ENCODE measurements around the gene ATP10A. TPM values are rescaled to one million over a fixed set of nuclear protein-coding genes. Genes with fewer than 3 reads are reported as not detected.

Gene ATP10A
- polyA plus RNA-seq, 1 of the 3 experiments (the other 2 are of a cell fraction): not detected

- H3K9ac ChIP-seq: no peak overlapping the region
- CTCF ChIA-PET: no interaction called here
- no peak for DNase-seq
- no peaks in the 10 kb centered on the region for H3K9me3 ChIP-seq
- H3K4me1 ChIP-seq (ENCODE audit: control insufficient read depth in 1 of 2, insufficient read depth in 2 of 2, low read depth in 1 of 2, low read length in 1 of 2): peaks cover 0 to 4% of the 10 kb centered on the region in 2 experiments; a peak in 1 of 4 replicates
- no peaks in the 10 kb centered on the region for H3F3A ChIP-seq (replicated peaks; ENCODE audit: insufficient read depth)
- H3K4me3 ChIP-seq (ENCODE audit: low read depth in 2 of 2, low read length in 1 of 2): no peak overlapping the region
- TF ChIP-seq REST (IDR thresholded peaks at IDR 0.05; ENCODE audit: low read depth, low read length): no peak
- TF ChIP-seq CHD2 (IDR thresholded peaks at IDR 0.05; ENCODE audit: low read length, partially characterized antibody): no peak
- no peak for TF ChIP-seq MXI1 (IDR thresholded peaks at IDR 0.05; ENCODE audit: low read depth, low read length)
- TF ChIP-seq FOSL2 (IDR thresholded peaks at IDR 0.05; ENCODE audit: borderline replicate concordance, low read depth): no peak
- no peak for TF ChIP-seq GATA2 (CRISPR knock-in tag; IDR thresholded peaks at IDR 0.05)
- no peak for TF ChIP-seq GABPA (IDR thresholded peaks at IDR 0.05; ENCODE audit: low read depth)
- TF ChIP-seq MEF2A (IDR thresholded peaks at IDR 0.05; ENCODE audit: borderline replicate concordance, low read depth): no peak
- TF ChIP-seq EP300 (IDR thresholded peaks at IDR 0.05; ENCODE audit: borderline replicate concordance in 1 of 2, low read depth in 1 of 2, low read length in 1 of 2): no peak
- H3K4me2 ChIP-seq: no peak overlapping the region
- 49% methylated on average over 6 of the region's 7 CpGs for WGBS (ENCODE audit: low lambda C conversion rate)
- H3K36me3 ChIP-seq (replicated peaks in 1 of 2; ENCODE audit: control insufficient read depth in 1 of 2, insufficient read depth in 2 of 2, low read length in 1 of 2): no peaks in the 10 kb centered on the region
- H4K20me1 ChIP-seq (ENCODE audit: insufficient read depth): no peaks in the 10 kb centered on the region
- no peak overlapping the region for H2AFZ ChIP-seq (ENCODE audit: low read depth)
- H3K79me2 ChIP-seq (ENCODE audit: insufficient read depth): no peaks in the 10 kb centered on the region
- no peaks in the 10 kb centered on the region for H3K27me3 ChIP-seq (ENCODE audit: insufficient read depth)
- H3K27ac ChIP-seq (ENCODE audit: low read depth in 2 of 2, low read length in 1 of 2): no peak overlapping the region
- POLR2A ChIA-PET: no interaction called here
- H3K9me2 ChIP-seq: no peaks in the 10 kb centered on the region
Measured at GRCh38 chr15:25790000-25790660, 73.0 kb downstream of the ATP10A start.

GRCh38 chr15:25789616-25789999 is 73.5 kb downstream of the ATP10A start:
- Histone ChIP-seq H3K27me3 (ENCODE audit: insufficient read depth) (no peaks in the 10 kb centered on the region), H3K27ac (ENCODE audit: low read depth in 2 of 2, low read length in 1 of 2) (no peak overlapping the region), H3K9ac (no peak overlapping the region), H3K9me3 (no peaks in the 10 kb centered on the region), H3K4me1 (ENCODE audit: control insufficient read depth in 1 of 2, insufficient read depth in 2 of 2, low read depth in 1 of 2, low read length in 1 of 2) (peaks cover 0 to 4% of the 10 kb centered on the region in 2 experiments; a peak in 1 of 4 replicates), H3F3A (replicated peaks; ENCODE audit: insufficient read depth) (no peaks in the 10 kb centered on the region), H4K20me1 (ENCODE audit: insufficient read depth) (no peaks in the 10 kb centered on the region), H3K4me2 (no peak overlapping the region), H3K4me3 (ENCODE audit: low read depth in 2 of 2, low read length in 1 of 2) (no peak overlapping the region), H3K79me2 (ENCODE audit: insufficient read depth) (no peaks in the 10 kb centered on the region), H2AFZ (ENCODE audit: low read depth) (no peak overlapping the region), H3K36me3 (replicated peaks in 1 of 2; ENCODE audit: control insufficient read depth in 1 of 2, insufficient read depth in 2 of 2, low read length in 1 of 2) (no peaks in the 10 kb centered on the region), H3K9me2 (no peaks in the 10 kb centered on the region)
- no peak for TF ChIP-seq FOSL2 (IDR thresholded peaks at IDR 0.05; ENCODE audit: borderline replicate concordance, low read depth)
- TF ChIP-seq POLR2AphosphoS5 (IDR thresholded peaks at IDR 0.05; ENCODE audit: low read depth, low read length): no peak
- TF ChIP-seq RAD21 (IDR thresholded peaks at IDR 0.05; ENCODE audit: low read length): no peak
- no peak for TF ChIP-seq FOXJ3 (CRISPR knock-in tag; IDR thresholded peaks at IDR 0.05)
- no peak for TF ChIP-seq SIN3A (IDR thresholded peaks at IDR 0.05; ENCODE audit: borderline replicate concordance, low read depth, low read length)
- no peak for TF ChIP-seq RCOR1 (IDR thresholded peaks at IDR 0.05; ENCODE audit: low read length)
- no peak for TF ChIP-seq JUND (IDR thresholded peaks at IDR 0.05)
- no peak for TF ChIP-seq RFX5 (IDR thresholded peaks at IDR 0.05; ENCODE audit: low read length)
- no peak for TF ChIP-seq REST (IDR thresholded peaks at IDR 0.05; ENCODE audit: low read depth, low read length)
- TF ChIP-seq EZH2phosphoT487 (IDR thresholded peaks at IDR 0.05; ENCODE audit: borderline replicate concordance, low read depth): no peak
- no peak for TF ChIP-seq EP300 (IDR thresholded peaks at IDR 0.05; ENCODE audit: borderline replicate concordance in 1 of 2, low read depth in 1 of 2, low read length in 1 of 2)
- ChIA-PET POLR2A (no interaction called here), CTCF (no interaction called here)
- DNase-seq: no peak
- 69% methylated on average over 5 of the region's 5 CpGs for WGBS (ENCODE audit: low lambda C conversion rate)
